Endometrial microvascular endothelial cells (primary cell): ENCODE results near the gene EPB41L4A. TPM values are rescaled to one million over a fixed set of nuclear protein-coding genes. Genes with fewer than 3 reads are reported as not detected.

Experiments
- in situ Hi-C: cut with HindIII; loops from 2 replicates; pipeline ENCODE4 v1.10.0; 2017; ENCODE audit warnings: low sequenced_read_pairs, low pct_unique_long_range_greater_than_20kb; ENCODE audit errors: inconsistent ontology term
- total RNA-seq: library from RNA; depleted of rRNA; stranded (reverse); fragments of >200 nt; gene quantifications from one replicate; pipeline ENCODE4 v1.2.3, GENCODE V29; 2015; ENCODE audit errors: inconsistent ontology term

The EPB41L4A gene
- total RNA-seq, 1 donor from 2014 or later: 16.5 TPM

DNA sequence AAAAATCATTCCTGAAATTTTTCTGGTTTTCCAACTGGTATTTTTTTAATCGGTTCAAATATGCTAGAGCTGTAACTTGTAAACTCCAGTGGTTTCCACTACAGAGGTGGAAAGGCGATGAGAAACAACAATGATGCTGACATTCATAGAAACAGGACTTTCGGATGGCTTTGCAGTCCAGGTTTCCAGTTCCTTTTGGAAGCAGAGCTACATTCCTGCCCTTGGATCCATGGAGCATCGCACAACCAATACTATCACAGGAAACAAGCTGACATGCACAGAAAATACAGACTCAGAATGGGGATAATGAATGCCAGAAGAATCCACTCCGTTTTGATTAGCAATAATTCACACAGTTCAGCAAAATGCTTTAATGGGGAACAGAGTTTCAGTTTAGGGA lies 140.0 kb downstream of the EPB41L4A start:
- in situ Hi-C loops: no loop called here

DNA sequence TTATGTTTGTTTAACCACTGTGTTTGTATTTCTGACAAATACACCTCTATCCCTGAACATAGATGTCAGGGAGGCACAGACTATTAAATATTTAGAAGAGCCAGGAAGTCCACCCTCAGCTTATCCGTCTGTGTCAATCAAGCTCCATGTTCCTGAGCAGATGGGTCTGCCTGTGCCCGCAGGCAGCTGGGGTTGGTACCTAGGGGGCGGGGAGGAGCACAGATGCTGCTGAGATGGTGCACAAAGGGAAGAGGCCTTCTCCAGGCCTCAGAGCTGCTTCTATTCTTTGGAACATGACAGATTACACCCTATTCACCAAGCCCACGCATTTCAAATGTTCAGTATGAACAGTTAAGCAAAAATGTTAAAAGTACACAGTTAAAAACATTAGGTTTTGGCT lies 142.1 kb downstream of the EPB41L4A start:
- in situ Hi-C loops: no loop called here

DNA sequence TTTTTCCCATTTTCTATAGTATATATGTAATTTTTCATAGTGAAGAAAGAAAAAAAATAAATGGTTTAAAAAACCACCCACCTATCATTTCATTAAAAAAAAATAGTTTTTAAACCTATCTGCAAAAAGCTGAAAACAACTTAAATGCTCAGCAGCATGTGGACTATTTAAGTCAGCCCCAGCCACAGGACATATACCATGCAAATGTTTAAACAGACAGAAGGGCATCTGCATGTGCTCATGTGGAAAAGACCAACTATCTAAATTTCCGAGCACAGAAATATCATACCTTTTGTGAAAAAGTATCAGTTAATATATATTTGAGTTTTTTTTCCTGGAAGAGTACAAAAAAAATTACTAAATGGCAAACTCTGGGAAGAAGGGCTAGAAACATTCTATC lies 143.4 kb downstream of the EPB41L4A start:
- in situ Hi-C loops: no loop called here

DNA sequence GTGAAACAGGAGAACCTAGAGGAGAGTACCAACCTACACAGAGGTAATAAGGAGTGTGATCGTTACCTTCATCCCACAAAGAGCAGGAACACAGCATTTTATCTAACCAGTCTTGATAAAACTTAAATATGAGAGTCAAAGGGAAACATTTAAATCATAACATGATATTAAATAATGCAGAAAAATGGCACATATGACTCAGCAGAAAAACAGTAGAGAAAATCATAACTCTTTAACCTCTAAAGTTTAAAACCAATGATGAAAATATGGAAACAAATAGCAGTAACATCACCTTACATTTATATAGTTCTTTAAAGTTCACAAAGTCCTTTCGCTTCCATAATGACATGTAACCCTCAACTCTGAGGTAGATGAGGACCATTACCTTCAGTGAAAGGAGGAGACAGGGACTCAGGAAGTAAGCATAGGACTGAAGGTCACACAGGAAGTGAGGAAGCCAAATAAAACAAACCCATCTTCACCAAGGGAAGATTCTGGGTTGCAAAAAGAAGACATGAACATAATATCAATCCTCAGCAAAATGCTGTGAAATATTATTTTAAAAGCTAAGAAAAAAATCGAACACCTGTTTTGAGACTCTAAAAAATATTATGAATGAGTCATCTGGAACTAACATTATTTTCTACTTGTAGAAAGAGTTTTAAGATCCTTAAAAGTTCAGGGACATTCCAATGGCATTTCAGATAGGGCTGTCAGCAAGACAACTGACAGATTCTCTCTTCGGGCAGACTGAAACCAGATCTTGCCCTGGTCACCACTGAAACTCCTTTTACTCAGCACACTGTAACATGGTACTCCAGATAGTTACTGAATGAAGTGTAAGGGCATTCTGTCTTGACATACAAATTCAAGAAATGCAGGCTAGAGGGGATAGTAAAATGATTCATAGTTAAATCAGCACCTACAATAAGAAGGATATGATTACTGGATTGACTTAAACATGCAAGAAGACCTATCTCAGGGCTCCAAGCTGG lies 148.5 kb downstream of the EPB41L4A start:
- in situ Hi-C loops: no loop called here

DNA sequence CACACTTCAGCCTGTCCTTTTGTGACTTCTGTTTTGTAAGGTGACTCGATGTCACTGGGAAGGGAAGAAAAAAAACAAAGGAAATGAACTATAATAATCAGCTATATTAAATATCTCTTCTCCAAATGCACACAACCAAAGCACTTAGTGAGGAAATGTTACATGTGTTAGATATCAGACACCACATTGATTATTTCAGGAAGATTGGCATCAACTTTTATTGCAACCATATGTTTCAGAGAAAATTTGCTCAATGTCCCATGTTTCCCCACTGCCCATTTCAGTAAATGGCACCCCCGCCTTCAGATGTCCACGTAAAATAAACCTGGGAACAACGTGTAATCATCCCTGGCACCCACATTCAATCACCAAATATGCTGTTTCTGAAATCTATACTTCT lies 151.8 kb downstream of the EPB41L4A start:
- in situ Hi-C loops: no loop called here

DNA sequence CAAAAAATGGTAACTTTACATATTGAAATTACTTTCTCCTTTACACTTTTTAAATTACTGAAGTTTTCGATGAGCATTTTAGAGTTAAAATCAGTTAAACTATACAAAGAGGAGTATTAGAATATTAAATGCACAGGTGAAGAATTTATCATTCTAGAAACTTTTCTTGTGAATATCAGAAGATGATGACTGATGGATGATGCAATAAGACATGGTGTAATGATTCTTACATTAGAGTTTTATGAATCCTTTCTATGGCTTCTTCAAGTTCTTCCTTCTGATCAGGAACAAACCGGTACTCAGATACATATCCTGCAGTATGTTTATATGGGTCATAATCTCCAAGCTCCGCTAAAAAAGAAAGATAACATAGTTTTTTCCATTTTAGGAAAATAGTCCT lies 154.4 kb downstream of the EPB41L4A start:
- in situ Hi-C loops: no loop called here

DNA sequence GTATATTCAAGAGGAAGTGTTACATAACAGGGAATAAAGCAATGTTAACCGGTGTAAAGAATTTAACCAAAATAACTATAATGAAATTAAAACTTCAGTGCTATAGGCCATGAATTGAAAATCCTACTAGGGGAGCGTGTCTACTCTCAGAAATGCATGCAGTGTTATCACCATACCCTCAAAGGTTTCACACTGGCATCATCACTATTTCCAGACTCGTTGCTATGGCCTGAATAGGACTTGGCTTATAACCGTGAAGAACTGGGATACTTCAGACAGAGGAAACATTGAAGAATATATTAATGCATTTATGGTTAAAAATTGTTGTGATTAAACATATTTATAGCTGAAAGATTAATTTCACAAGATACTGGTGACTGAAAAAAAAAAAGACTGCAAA lies 154.9 kb downstream of the EPB41L4A start:
- in situ Hi-C loops: no loop called here

DNA sequence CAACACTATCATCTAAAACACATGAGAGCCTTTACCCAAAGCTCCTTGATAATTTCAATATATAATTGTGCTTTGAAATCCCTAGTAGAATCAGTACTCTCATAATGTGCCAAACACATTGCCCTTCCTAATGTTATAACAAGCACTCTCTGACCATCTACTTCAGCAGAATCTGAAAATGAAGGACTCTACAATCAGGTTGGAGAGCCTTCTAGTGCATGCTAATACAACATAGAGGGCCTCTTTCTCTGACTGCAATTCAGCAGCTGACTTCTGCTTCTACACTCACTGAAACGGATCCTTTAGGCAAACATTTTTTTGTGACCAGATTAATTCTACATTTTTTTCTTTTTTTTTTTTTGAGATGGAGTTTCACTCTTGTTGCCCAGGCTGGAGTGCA lies 155.6 kb downstream of the EPB41L4A start:
- in situ Hi-C loops: no loop called here

DNA sequence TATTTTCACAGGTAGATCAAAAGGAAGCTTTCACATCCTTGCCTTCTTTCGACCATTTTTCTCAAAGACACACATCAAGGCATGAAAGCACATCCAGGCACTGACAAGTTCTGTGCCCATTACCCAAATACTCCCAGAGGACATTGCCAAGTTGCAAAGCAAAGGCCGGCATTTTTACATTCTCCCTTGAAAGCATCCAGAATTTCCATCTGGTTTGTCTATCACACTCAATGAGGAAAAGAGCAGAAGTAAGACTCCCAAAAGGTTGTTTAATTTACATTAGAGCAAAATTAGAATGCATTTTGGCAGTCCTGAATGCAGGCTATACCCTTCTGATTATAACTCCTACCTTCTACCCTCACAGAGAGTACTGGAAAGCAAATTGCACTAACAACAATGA lies 160.5 kb downstream of the EPB41L4A start:
- in situ Hi-C loops: no loop called here

DNA sequence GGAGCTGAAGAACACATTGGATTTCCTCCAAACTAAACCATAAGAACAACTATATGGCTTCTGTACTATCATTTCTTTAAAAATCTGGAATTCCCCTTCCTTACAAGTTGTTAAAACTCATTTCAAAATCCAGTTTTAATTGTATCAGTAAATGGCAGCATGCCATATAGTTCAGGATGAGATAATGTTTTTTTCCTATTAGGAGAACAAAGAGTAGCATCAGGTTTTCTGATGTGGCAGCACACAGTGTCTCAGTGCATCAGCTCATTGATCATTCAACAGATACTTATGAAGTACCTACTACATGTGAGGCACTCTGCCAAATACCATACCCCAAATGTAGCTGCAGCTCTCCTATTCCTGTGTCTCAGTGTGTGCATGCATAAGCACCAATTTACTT lies 161.1 kb downstream of the EPB41L4A start:
- in situ Hi-C loops: no loop called here

DNA sequence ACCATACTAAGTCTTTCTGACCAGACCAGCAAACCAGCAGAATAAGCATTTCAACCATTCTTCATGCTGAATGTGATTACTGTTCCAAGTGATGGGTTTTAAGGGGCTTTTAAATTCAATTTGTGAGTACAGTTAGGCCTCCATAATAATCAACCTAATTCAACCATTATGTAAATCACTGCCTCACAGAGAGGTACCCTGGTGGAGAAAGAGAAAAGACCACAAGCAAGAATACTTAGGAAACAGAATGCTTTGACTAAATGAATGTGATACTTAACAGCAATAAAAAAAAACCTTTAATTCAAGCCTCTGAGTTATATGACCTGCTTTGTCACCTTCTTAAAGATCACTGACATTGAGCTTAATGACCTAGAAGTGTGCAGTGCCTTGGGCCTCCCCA lies 162.1 kb downstream of the EPB41L4A start:
- in situ Hi-C loops: no loop called here

DNA sequence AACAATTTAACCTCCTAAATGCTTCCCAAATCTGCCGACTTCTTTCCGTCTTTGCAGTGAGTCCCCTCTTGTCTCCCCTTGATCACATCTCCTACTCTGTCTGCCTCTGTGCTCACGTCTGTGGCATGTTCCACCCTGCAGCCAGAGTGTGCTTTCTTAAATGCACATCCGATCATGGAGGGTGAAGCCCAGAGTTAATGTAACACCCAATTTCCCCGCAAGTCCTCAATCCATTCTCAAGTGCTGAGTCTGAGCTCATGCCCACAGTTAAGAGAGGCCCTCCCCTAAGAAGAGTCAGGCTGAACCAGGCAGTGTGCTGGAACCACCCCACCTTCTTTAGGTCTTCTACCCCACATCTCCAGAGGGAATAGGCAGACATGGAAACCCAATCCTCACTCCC lies 164.8 kb downstream of the EPB41L4A start:
- in situ Hi-C loops: no loop called here

DNA sequence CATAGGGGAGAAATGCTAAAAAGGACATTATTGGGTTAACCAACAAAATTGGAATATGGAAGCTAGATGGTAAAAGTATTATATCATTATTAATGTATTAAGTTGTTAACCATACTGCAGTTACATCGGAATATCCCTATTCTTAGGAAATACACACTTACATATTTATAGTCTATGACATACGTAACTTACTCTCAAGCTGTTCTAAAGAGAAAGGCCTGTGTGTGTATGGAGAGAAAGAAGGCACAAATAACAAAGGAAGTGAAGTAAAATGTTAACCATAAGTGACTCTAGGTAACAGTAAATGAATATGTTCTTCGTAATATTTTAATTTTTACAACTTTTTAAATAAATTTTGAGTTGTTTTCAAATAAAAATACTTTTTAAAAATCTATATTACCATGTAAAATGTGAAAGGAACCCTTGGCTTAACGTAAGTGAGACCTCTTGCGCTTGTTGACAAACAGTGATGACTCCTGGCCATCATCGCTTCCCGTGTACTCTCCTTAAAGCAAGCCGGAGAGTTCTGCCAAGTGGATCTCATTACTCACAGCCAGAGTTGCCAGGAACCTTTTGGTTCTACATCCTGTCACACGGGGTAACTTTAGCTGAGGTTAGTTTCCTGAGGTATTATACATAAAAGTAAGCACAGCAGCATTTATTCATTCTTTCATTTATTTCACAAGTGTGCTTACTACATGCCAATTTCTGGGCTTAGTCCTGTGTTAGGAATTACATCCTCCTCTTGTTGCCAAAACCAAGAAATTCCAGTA lies 165.4 kb downstream of the EPB41L4A start:
- in situ Hi-C loops: no loop called here

DNA sequence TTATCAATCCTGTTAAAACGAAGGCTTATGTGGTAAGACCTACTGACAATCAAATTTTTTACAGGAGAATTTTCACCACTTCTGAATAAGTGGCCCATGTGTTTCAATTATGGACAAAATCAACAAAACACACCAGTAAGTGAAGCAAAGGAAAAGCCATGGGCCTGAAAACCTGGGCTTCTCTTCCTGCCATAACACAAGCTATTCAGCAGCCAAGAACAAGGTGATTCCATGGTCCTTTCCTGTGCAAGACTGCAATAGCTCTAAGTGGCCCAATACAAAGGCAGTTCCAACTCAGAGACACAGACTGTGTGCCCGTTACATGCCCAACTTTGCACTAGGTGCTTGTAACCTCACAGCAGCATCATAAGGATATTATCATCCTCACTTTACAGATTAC lies 168.5 kb downstream of the EPB41L4A start:
- in situ Hi-C loops: no loop called here

DNA sequence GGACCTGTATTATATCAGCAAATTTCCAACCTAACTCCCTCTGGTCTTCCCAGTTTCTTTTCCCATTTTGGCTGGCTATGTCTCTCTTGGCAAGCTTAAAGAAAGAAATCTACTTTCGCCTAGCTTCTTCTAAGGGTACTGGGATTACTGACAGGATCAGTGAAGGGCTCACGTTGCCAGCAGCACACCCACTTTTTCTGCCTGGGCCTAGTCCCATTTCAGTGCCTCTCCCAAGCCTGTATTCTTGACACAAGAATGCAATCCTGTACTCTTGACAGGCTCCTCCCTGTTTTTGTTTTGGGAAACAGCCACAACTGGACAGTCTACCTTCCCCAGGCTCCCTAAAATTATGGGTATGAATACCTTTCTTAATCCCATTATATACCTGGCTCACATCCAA lies 170.5 kb downstream of the EPB41L4A start:
- in situ Hi-C loops: no loop called here

DNA sequence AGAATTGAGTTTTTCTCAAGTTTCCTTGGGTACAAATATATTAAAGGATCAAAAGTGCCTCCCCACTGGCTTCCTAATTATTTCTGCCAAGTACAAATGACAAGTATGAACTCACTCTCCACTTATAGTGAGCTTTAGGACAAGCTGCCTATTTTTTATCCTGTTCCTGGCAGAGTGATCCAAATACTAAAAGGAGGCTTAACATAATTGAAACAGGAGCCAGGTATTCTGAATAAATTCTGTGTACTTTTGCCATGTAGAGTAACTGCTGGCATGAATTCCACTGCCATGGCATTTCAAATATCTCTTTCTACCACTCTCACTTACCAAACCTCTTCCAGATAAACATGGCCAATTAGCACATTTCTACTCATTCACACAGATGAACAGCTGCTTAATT lies 171.1 kb downstream of the EPB41L4A start:
- in situ Hi-C loops: no loop called here

DNA sequence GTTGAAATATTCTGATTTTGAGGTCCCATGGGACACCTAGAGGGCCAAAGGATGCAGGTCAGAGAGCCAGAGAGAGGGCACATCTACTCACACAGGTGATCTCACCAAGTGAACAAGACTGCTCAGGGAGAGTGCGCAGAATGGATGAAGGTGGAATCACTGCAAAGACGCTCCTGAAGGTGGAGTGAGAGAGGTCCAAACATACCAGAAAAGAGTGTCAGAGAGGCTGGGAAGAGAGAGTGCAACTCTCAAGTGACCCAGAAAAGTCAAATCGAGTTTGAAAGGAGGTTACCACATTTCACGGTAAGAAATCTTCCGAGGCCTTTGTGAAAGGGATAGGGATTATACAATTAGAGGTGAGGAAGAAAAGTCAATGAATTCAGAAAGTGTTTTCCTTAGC lies 173.4 kb downstream of the EPB41L4A start:
- in situ Hi-C loops: no loop called here

DNA sequence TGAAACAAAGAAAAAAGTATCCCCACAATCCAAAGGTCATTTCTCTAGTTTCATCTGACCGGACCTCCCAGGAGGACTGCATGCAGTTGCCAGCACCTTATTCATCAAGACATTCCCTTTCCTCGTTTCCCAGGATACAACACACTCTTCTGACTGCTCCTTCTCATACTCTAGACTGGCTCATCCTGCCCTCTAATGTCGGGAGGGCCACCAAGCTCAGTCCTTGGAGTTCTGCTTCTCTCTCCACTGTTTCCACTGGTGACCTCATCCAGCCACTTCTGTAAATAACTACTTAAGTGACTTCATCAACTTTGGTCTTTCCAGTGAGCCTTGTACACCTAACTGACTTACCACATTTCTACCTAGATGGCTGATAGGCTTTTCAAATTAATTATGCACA lies 179.1 kb downstream of the EPB41L4A start:
- in situ Hi-C loops: no loop called here

DNA sequence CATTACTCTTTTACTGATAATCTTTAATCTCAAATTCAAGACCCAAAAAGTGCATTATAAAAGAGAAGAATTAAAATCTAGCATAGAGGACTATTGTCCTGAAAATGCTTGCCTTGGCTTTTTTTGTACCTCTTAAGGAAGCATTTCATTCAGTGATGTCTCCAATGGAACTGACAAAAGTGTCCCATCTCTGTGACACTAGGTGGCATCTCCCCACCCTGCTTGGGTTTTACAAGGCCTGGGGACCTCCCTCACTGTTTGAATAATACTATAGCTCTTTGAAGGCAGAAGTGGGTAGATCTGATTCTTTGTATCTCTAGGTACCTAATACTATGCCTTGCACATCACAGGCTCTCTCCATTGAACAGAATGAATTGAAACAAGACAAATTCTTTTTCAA lies 180.6 kb downstream of the EPB41L4A start:
- in situ Hi-C loops: no loop called here

DNA sequence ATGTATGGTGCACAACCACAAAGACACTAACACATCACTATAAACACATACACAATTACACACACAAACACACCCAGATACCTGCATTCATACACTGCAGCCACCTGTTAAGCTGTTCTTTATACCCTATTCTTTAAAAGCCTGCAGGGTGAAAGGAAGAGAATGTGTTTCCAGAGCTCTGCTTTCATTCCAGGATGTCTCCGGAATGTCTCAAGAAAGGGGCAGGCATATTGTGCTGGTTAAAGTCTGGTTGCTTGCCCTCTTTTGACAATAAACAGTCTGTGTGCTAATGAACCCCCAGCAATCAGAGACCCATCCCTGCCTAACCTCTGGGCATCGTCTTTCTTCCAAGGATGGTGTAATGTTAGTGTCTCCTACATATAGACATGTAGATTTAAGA lies 181.6 kb downstream of the EPB41L4A start:
- in situ Hi-C loops: no loop called here
